HG03575 (cell line): ENCODE data around the gene SGK1.
"Not testable (repeated sequence)": the region's sequence is repeated elsewhere in the genome, so short reads cannot be mapped to it uniquely, and the experiment has no call there.

Experiments
- ATAC-seq: cut with Tn5 transposase; IDR thresholded peaks from one replicate; pipeline ENCODE4 v1.9.1; 2021; ENCODE audit not compliant: unreplicated experiment, insufficient number of reproducible peaks, low FRiP score; ENCODE audit errors: extremely low read depth

SGK1 gene

GRCh38 chr6:134180540-134180939 is 137.4 kb downstream of the SGK1 start:
- ATAC-seq, result not testable (repeated sequence)

GRCh38 chr6:134178161-134179044 is 139.5 kb downstream of the SGK1 start:
- no peak for ATAC-seq

GRCh38 chr6:134177753-134178160 is 140.2 kb downstream of the SGK1 start:
- no peak for ATAC-seq

DNA sequence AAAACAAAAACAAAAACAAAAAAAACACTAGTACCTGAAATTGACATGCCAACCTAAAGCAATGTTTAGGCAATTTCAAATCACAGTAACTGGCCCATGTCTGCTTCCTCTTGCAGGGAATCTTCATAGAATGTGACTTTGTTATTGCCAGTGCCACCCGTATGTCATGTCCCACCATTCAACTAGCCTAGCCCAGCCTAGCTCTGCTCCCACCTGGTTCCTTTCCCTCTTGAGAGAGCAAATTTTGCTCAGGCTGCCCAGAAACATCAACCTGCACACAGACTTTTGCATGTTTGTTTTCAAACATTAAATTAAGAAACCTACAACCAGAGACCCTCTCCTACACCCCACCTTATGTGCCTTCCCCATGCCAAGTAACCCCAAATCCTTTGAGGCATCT is 140.7 kb downstream of the SGK1 start:
- no peak for ATAC-seq

DNA sequence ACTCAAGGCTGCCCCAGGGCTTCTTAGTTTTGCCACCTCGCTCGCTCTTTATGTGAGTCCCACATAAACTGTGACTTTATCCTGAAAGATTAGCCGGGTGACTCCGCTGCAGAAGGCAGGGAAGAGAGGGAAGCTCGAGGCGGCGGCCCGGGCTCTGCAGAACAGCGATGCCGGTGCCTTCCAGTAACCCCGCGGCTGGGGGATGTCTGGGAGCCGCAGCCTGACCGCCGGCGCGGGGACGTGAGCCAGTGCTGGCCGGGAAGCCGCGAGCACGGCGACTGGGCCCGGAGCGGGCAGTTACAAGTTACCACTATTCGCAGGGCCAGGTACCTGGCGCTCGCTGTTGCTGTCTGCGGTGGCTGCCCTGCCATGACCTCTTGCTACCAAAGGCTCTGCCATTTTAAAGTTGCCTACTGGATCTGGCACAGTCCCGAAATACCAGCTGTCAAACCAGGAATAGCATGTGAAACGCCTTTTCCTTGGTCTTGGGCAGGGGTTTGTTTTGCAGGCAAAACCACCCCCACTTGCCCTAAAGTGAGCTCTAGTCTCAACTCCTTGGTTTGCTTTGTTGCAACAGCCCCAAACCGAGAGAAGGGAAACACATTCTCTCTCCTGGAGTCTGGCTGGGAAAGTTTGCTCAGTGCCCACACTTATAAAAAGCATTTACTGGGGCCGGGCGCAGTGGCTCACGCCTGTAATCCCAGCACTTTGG is 141.5 kb downstream of the SGK1 start:
- no peak for ATAC-seq

GRCh38 chr6:134175532-134176263 is 142.2 kb downstream of the SGK1 start:
- no peak for ATAC-seq

GRCh38 chr6:134174672-134175531 is 143.0 kb downstream of the SGK1 start:
- ATAC-seq, result peak; percentile 31

DNA sequence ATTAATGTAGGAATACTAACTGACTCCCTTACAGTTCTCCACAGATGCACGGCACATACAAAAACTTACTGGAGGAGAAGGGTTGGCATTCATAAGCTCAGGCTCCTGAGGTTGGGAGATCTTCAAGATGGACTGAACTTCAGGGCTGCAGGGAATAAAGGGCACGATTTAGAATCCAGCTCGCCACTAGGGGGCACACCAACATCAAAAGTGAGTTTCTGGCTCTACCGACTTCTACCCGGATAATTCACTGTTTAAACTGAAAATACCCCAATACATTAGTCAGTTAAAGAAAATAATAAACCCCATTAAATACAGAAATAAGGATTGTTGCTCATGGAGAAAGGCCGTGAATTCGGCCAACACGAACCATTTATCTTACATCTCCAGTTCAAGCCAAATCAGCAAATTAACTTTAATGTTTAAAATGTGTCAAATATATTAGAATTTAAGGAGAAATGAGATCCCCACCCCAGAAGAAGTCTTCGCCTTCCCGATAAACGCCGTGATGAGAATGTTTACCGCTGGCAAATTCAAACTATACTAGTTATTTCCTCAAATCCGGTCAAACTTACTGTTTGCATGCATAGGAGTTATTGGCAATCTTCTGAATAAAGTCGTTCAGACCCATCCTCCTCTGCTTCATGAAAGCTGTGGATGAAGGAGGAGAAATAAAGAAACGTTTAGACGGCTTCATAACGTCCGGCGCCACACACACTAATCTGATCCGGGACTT is 143.8 kb downstream of the SGK1 start:
- ATAC-seq, result no peak

GRCh38 chr6:134173366-134173725 is 144.6 kb downstream of the SGK1 start:
- ATAC-seq, result no peak

- ATAC-seq, result no peak
Measured at GRCh38 chr6:134172706-134173365, 145.1 kb downstream of the SGK1 start.

DNA sequence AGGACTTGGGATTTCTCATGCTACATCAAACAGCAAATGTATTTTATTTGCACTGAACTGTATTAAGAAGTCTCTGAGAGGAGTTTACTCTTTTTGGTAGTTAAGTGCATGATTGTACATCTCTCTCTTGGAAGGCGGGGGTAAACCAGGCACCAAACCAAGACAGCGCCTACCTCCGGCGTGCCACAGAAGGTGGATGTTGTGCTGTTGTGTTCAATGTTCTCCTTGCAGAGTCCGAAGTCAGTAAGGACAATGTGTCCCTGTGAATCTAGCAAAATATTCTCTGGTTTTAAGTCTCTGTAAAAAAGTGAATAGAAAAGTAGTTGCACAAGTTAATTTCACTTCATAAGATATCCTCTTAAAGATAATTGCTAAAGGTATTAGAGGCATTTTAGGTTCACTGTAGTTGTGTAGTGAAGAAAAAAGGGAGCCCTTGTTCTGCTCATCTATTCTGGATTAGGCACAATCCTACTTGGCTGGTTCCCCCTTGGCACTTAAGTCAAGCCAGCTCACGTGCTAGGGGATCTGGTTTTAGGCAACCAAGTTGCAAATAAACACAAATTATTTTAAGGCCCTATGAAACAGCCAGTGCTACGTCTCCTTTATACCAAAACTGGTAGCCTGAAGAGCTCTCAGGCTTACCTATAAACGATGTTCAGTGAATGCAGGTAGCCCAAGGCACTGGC is 145.7 kb downstream of the SGK1 start:
- ATAC-seq, result no peak

GRCh38 chr6:134171517-134171916 is 146.4 kb downstream of the SGK1 start:
- no peak for ATAC-seq

- no peak for ATAC-seq
Measured at GRCh38 chr6:134170844-134171243, 147.1 kb downstream of the SGK1 start.

DNA sequence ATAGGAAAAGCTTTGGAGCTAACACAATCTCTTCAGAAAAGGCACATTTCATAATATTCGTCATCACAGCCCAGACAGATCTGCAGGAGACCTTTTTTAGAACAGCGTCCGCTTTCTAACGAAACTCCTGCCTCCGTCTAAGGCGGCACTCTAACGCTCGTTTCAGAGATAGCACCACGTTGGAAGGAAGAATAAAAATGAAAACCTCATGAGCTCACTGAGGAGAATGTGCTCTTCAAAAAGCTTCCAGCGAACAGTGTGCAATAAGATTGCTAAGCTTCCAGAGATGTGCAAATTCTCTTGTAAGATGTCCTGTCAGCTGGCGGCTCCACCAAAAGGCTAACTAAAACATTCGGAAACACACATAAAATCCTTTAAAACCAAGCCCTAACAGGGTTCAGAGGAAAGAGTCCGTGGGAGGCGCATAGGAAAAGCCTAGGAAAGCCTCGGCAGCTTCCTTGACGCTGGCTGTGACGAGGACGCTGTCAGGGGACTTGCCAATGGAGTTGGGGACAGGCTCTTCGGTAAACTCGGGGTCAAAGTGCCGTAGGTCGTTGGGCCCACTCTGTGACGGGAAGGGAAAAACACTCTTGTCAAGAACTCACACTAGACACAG is 147.9 kb downstream of the SGK1 start:
- ATAC-seq, result no peak

DNA sequence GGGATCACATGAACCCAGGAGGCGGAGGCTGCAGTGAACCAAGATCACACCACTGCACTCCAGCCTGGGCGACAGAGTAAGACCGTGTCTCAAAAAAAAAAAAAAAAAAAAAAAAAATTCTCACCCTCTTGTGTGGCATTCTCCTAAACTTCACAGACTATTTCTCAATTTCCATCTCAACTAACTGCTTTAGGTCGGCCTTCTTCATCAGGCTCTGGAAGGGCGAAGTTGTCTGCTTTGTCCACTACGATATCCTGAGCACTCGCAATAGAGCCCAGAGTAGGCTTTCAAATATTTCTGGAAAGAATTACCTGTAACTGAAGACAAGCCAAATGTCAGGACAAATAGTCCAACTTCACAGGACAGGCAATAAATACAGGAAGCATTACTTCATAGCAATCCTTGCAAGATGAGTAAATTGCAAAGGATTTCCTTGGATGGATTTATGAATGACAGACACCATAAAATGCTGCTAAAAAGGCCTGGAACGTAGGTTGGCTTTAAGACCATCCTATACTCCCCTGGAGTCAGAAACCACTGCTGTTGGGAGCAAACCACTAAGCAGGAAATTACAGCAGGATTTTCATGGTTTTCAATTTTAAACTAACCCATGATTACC is 149.2 kb downstream of the SGK1 start:
- ATAC-seq, result no peak

- ATAC-seq, result no peak
Measured at GRCh38 chr6:134166511-134167261, 151.2 kb downstream of the SGK1 start.
